DND-41 (cell line): ENCODE results near the gene XYLT1.

Source experiments
- ATAC-seq: fragments of 200-7000 bp; cut with Tn5 transposase; 3 replicates; pipeline ENCODE4 v1.9.1; 2021; ENCODE audit warnings: low read depth; ENCODE audit not compliant: insufficient read depth
- DNase-seq: peaks from one replicate; pipeline ENCODE4 v3.0.0-alpha.2; 2020
- H2AFZ ChIP-seq: 2 replicates; pipeline ENCODE4 v1.6.0; 2012; ENCODE audit warnings: low read depth, low read length
- H3K27ac ChIP-seq: 2 replicates; pipeline ENCODE4 v1.5.1; 2012; ENCODE audit warnings: low read length, inconsistent platforms
- H3K27me3 ChIP-seq: fragments of 200-600 bp; sonication (generic); 2 replicates; pipeline ENCODE4 v1.6.0; 2012; ENCODE audit warnings: low read length, mild to moderate bottlenecking, inconsistent platforms; ENCODE audit not compliant: insufficient read depth, poor library complexity
- H3K36me3 ChIP-seq: 2 replicates; pipeline ENCODE4 v1.5.1; 2012; ENCODE audit warnings: low read length, inconsistent platforms; ENCODE audit not compliant: insufficient read depth
- H3K4me1 ChIP-seq: 2 replicates; pipeline ENCODE4 v1.5.1; 2012; ENCODE audit warnings: mild to moderate bottlenecking, low read length; ENCODE audit not compliant: insufficient read depth
- H3K4me2 ChIP-seq: 2 replicates; pipeline ENCODE4 v1.6.0; 2012; ENCODE audit warnings: mild to moderate bottlenecking, moderate library complexity, low read length, inconsistent platforms; ENCODE audit not compliant: insufficient read depth
- H3K4me3 ChIP-seq, 2 experiments: fragments of 200-600 bp in 1 of 2; shearing (Covaris generic) in 1 of 2; 2 replicates each; pipeline ENCODE4 v1.5.1; 2012 to 2016; ENCODE audit warnings: inconsistent platforms in 2 of 2, low read length in 2 of 2, mild to moderate bottlenecking in 2 of 2, low read depth in 1 of 2, moderate library complexity in 1 of 2
- H3K79me2 ChIP-seq: 2 replicates; pipeline ENCODE4 v1.6.0; 2012; ENCODE audit warnings: low read length, inconsistent platforms; ENCODE audit not compliant: insufficient read depth
- H3K9ac ChIP-seq: 2 replicates; pipeline ENCODE4 v1.6.0; 2012; ENCODE audit warnings: low read depth, mild to moderate bottlenecking, inconsistent platforms, low read length, moderate library complexity
- H3K9me3 ChIP-seq: 2 replicates; pipeline ENCODE4 v1.5.1; 2012; ENCODE audit warnings: low read length, moderate library complexity, mild to moderate bottlenecking, inconsistent platforms; ENCODE audit not compliant: insufficient read depth, severe bottlenecking
- H4K20me1 ChIP-seq: 2 replicates; pipeline ENCODE4 v1.6.0; 2012; ENCODE audit warnings: low read length; ENCODE audit not compliant: insufficient read depth
- CTCF ChIP-seq: IDR thresholded peaks from 2 replicates; pipeline ENCODE4 v1.5.1; 2012; ENCODE audit warnings: borderline replicate concordance, low read length, moderate library complexity, mild to moderate bottlenecking; ENCODE audit not compliant: poor library complexity, severe bottlenecking; ENCODE audit errors: extremely low read depth
- EZH2 ChIP-seq: IDR thresholded peaks from 3 replicates; pipeline ENCODE4 v1.6.1; 2012; ENCODE audit warnings: borderline replicate concordance, low read depth, mild to moderate bottlenecking, moderate library complexity, low read length, inconsistent platforms; ENCODE audit not compliant: severe bottlenecking

XYLT1 gene

GRCh38 chr16:17377360-17378324 lies 93.1 kb downstream of the XYLT1 start:
- no peaks in the 10 kb centered on the region for H3K4me1 ChIP-seq
- no peak for TF ChIP-seq EZH2
- TF ChIP-seq CTCF, result no peak
- no peak overlapping the region for H2AFZ ChIP-seq
- ATAC-seq (no peak), DNase-seq (no peak)
- no peaks in the 10 kb centered on the region for H3K36me3 ChIP-seq
- no peaks in the 10 kb centered on the region for H3K9me3 ChIP-seq
- no peak overlapping the region for H3K27ac ChIP-seq
- H3K4me2 ChIP-seq, result no peak overlapping the region
- no peaks in the 10 kb centered on the region for H3K79me2 ChIP-seq
- no peak overlapping the region for H3K9ac ChIP-seq
- no peaks in the 10 kb centered on the region for H4K20me1 ChIP-seq
- H3K27me3 ChIP-seq, result peaks cover 3% of the 10 kb centered on the region
- no peak overlapping the region for H3K4me3 ChIP-seq

GRCh38 chr16:17375461-17376304 lies 95.1 kb downstream of the XYLT1 start:
- TF ChIP-seq EZH2 (no peak), CTCF (no peak)
- Histone ChIP-seq H3K36me3 (no peaks in the 10 kb centered on the region), H3K9ac (no peak overlapping the region), H3K4me2 (no peak overlapping the region), H3K4me1 (no peaks in the 10 kb centered on the region), H3K79me2 (no peaks in the 10 kb centered on the region), H3K27ac (no peak overlapping the region), H4K20me1 (no peaks in the 10 kb centered on the region), H3K9me3 (no peaks in the 10 kb centered on the region), H2AFZ (no peak overlapping the region), H3K27me3 (peaks cover 3% of the 10 kb centered on the region), H3K4me3 (no peak overlapping the region)
- DNase-seq, result no peak
- ATAC-seq, result no peak

- no peak overlapping the region for H3K4me3 ChIP-seq
- H3K4me1 ChIP-seq, result peaks cover 8% of the 10 kb centered on the region
- peaks cover 3% of the 10 kb centered on the region for H3K27me3 ChIP-seq
- H3K27ac ChIP-seq, result no peak overlapping the region
- no peaks in the 10 kb centered on the region for H3K79me2 ChIP-seq
- H3K4me2 ChIP-seq, result no peak overlapping the region
- no peak overlapping the region for H2AFZ ChIP-seq
- TF ChIP-seq CTCF, result no peak
- no peak for TF ChIP-seq EZH2
- no peaks in the 10 kb centered on the region for H3K36me3 ChIP-seq
- ATAC-seq (no peak), DNase-seq (no peak)
- H3K9me3 ChIP-seq, result no peaks in the 10 kb centered on the region
- H3K9ac ChIP-seq, result no peak overlapping the region
- H4K20me1 ChIP-seq, result no peaks in the 10 kb centered on the region
Observed at GRCh38 chr16:17374668-17375255, 96.0 kb downstream of the XYLT1 start.
